ENCODE results near the gene TEX35.

The TEX35 gene

DNA sequence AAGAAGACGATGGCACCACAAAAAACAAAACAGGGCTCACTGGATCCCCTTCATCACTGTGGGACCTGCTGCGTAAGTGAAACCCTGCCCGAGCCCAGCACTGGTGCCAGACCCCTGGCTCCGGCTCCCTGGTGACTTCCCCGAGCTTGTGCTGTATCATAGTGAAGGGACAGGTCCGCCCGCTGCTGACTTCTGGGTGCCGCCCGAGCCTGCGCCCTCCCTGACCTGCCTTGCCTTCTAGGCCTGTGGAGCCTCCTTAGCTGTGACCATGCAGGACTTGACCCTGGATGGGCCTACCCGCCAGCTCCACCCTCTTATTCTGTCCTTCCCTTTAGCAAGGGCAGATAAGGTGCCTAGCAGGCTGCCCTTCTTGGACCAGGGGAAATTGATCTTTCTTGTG is 7.9 kb downstream of the TEX35 start:
- DNase-seq (ENCODE audit: low read depth): no peak

DNA sequence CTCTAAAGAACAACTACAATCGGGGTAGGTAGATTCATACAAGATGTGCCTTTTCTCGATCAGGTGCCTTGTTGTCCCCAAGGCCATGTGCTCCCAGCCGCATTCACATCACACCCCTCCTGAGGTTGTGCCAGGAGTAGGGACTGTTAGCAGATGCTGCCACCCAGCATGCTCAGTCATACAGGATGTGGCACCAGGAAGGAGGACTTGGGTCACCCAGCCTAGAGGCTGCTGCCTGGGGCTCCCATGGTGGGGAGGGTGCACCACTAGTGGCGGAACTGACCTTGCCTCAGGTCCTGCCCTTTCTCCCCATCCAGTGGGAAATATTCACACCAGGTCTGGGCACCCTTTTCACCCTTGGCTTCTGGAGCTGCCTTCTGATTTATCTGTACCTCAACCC is 8.3 kb downstream of the TEX35 start:
- DNase-seq (ENCODE audit: low read depth): no peak

DNA sequence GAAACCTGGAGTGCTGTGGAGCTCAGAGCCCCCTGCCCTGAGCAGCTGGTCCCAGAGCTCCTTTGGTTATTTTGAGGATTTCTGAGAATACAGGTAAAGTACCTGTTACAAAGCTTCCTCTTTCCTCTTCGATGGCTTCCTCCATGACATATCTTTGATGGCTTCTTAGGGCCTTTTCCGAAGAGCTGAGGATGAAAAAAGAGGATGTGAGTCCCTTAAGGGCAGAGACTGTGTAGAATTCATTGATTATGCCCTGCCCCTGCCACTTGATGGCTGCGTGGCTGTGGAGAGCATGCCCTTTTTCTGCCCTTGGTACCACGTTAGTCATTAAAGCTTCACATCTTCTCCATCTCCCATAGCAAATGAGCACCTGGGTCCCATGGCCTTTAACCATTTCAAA is 14.2 kb downstream of the TEX35 start:
- no peak for DNase-seq (ENCODE audit: low read depth)

DNA sequence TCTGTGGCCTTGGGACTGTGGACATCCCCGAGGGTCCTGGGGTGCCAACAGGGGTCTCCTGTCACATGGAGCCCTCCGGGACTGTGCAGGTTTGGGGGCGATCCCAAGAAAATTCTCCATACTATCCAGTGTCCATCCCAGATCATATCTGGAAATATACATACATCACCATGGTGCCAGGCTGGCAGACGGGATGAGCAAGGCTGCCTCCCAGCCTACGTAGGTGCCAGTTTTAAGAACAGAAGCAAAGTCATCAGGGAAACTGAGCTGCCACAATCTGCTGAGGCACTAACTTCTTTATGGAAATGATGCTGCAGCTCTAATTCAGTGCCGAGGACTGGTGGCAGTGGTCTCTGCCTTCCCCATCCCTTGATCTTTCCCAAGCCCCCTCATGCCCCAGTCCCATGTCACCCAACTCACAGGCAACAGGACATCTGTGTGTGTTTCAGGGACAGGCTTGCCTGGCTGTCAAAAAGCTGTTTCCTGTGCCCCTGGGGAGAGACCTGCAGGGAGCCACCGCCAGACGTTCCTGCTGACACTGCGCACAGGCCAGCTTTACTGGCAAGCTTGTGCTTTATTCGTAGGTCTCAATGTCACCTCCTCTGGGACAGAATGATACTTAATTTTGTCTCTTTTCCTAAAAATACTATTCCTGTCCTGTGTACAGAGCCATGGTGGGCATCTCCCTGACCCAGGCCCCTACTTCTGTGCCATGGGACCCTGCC is 15.5 kb downstream of the TEX35 start:
- DNase-seq (ENCODE audit: low read depth): no peak

DNA sequence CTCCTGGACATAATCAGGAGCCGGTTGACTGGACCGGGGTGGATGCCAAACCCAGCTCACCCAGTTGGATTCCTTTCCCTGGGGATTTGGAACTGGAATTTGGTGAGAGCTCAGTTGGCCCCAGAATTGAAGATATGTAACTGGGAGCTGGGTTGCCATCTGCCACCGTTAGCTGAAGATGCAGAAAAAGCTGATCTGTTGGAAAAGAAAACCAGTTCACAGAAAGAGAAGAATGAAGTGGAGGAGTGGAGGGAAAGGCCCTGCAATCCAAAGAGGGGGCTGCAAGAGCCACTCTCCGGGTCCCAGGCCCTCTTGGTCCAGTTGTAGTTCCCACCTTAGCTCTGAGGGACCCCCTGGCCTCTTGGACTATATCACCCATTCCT is 16.0 kb downstream of the TEX35 start:
- DNase-seq (ENCODE audit: low read depth): no peak

DNA sequence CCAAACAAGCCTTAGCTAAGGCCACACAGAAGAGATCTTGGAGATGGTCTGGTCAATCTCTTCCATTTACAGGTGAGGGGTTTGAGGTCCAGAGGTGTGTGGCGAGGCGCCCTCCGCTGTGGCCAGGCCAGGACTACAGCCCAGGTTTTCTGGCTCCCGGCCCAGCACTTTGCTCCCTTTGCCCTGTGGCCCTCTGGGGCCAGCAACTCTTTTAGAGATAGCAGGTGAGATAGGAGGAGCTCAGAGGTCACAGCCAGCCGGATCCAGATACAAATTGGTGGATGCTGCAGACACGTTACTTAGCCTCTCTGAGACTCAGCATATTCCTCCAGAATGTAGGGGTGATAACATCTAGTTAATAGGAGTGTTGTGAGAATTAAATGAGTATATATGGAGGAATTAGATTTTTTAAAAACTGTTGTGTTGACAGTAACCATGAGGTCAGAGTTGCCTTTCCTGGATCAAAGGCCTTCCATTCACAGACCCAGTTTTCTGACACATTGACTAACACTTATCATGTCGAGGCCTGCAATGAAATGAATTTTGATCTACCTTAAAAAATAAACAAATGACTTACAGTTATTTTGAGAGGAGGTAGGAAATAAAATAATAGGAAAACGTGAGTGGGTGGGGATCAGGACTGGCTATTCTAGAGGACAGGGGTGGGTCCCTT is 16.6 kb downstream of the TEX35 start:
- DNase-seq (ENCODE audit: low read depth): no peak

DNA sequence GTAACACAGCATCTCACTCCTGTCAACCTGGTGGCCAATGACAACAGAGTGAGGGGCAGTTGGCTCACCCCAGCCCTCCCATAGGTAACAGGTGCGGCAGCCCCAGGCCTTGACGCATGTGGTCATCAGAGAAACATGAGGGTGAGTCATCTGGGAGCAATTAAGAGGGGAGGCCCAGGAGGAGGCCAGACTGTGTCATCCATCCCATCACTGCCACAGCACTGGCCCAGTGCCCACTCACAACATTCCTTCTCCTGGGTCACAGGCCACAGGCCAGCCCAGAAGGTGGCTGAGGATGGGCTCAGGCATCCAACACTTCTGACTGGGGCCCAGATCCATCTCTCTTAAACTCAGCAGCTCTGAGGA is 17.1 kb downstream of the TEX35 start:
- no peak for DNase-seq (ENCODE audit: low read depth)

DNA sequence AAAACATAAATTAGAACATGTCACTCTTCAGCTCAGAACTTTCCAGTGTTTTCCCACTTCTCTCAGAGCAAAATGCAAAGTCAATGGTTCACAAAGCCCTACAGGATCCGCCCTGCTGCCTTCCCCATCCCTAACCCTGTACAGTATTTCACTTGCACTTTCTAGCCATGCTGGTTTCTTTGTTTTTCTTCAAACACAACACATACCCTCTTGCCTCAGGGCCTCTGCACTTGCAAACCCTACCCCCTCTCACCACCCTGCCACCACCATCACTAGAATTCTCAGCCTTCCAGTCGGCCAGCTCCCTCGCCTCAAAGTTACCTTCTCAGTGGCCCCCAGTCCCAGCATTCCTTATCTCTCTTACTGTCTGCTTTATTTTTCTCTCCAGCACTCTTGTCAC is 17.6 kb downstream of the TEX35 start:
- no peak for DNase-seq (ENCODE audit: low read depth)

DNA sequence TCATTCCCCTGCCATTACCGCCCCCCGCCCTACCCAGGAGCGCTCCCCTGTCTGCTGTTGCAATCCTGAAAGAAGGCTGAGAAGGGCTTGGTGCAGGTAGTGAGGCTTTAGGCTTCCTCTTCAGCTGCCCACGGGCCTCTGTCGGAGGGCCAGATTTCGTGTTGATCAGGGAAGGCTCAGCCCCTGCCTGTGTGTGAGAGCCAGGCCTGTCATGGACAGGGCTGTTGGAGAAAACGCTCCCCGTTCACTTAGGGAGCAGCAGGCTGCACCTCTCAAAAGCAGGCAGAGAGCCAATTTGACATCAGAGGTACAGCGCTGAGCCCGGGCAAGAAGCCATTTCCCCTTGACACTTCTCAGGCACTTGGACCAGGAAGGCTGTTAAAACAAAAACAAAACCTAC is 19.0 kb downstream of the TEX35 start:
- DNase-seq (ENCODE audit: low read depth): no peak

DNA sequence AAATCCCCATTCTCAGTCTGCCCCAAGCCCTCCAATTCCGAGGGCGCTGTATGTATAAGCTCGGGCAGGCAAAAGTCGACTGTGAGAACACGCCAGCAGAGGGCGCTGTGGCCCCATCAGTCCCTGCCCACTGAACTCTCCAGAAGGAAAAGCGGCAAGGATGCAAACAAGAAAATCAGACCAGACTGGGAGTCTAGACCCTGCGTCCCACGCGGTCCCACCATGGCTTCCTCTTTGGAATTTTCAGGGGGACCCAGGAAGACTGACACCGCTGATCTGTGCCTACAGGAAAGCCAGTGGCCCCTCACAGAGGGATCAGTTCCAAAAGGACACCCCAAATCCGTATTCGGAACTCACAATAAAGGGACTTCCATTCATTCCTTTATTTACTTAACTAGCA is 19.5 kb downstream of the TEX35 start:
- peak; percentile 12 for DNase-seq (ENCODE audit: low read depth)

DNA sequence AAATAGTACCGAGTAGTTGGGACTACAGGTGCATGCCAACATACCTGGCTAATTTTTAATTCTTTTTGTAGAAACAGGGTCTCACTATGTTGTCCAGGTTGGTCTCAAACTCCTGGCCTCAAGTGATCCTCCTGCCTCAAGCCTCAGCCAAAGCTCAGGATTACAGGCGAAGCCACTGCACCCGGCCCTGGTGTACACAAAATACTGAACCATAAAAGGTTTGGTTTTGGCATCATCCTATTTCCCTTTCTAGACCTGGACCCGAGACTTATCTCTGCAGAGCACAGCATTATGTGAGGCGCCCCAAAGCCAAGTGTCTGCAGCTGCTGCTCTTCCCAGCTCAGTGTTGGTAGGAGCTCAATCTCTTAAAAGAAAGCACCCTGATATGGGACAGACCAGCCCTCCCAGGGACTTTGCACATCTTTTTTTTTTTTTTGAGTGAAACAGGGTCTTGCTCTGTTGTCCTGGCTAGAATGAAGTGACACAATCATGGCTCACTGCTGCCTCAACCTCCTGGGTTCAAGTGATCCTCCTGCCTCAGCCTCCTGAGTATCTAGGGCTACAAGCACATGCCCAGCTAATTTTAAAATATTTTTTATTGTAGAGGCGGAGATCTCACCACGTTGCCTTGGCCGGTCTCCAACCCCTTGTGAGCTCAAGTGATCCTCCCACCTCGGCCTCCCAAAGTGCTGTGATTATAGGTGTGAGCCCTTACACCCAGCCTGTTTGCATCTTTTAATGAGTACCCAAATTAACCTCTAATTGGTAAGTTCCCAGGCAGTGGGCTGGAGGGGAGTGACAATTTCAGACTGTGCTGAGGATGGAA is 20.4 kb downstream of the TEX35 start:
- DNase-seq (ENCODE audit: low read depth): no peak

DNA sequence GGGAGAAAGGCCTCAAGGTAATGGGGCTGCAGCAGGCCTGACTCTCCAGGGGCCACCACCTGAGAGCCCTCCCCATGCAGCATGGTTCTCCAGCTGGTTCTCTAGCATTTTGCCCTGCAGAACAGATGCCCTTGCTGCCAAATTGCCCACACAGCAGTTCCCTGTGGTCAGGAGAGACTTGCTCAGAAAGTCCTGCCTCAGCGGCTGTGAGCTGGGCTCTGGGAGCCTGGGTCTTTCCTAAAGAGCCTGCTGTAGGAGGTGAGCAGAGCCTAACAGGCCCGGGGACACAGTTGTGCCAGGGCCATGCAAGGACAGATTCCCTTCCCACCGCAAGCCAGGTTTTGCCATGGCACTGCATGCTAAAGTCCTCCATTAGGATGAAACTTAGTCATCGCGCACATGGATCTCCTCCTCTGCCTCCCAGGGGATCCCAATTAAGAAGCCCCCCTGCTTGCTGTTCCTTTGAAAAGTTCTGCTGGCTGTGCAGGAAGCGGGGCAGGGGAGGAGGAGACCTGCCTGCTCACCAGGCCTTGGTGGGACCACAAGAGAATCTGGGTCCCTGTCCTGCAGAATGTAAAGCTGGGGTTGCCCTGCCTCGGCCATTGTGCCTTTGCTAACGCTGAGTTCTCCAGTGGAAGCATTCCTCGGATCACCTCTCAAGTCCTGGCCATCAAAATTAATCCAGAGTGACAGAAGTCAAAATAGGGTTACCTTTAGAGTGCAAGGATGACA is 21.4 kb downstream of the TEX35 start:
- no peak for DNase-seq (ENCODE audit: low read depth)

DNA sequence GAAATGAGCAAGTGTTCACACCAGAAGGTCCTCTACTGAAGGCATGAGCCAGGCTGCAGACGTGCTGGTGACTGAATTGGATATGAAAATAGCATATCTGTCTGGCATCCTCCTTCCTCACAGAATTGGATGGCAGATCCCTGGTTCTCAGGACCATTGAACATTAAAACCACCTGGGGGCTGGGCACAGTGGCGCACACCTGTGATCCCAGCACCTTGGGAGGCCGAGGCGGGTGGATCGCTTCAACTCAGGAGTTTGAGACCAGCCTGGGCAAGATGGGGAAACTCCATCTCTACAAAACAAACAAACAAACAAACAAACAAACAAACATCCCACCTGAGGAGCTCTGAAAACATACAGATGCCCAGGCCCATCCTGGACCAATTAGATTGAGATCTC is 23.4 kb downstream of the TEX35 start:
- DNase-seq (ENCODE audit: low read depth): no peak

DNA sequence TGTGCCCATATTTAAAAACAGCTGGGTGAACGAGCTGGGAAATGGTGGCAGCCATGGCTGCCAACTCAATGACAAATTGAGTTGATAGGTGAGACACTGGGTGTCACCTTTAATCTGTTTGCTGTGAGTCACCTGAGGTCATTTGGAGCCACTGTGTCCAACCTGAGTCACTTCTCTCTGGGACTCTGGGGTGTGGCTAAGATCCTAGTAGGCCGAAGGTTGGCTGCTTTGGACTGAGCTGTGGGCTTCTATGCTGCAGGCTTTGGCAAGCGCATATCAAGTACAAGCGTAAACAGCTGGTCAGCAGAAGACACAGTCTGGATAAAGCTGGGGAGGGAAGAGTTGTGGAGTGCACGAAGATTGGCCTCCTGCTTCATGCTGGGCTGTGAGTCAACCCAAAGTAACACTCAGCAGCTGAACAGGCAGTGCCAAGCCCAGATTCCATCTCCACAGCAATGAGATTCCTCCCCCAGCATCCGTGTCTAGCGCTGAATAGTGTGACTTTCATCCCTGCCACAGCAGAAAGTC is 24.0 kb downstream of the TEX35 start:
- DNase-seq (ENCODE audit: low read depth): no peak

DNA sequence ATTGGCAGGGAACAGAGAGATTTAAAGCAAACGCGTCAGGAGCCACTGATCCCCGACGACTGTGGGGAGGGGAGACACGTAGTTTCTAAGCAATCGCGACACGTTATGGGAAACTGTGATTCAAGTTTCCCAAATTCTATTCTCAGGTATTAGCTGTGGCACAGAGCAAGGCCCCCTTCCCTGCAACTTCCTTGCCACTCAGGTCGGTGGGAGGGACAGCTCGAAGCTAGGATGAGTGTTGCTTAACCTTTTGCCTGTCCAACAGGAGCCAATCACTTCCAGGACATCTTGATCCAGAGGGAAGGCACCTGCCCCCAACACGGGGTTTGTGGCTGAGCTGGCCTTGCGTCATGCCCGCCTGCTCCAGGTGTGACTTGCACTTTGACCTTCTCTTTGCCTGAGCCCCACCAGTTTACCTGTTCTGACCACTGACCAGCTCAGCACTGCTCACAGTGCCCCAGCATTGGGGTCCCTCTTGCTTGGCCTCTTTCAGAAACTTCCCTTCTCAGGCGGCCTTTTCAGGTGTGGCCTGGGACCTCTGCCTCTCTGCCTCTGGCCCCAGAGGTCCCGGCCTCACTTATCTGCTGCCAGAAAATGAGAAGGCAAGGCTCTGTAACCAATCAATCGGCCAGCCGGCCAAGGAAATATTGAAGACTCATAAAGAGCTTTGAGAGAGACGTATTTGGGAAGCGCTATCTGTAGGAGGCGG is 24.6 kb downstream of the TEX35 start:
- no peak for DNase-seq (ENCODE audit: low read depth)

DNA sequence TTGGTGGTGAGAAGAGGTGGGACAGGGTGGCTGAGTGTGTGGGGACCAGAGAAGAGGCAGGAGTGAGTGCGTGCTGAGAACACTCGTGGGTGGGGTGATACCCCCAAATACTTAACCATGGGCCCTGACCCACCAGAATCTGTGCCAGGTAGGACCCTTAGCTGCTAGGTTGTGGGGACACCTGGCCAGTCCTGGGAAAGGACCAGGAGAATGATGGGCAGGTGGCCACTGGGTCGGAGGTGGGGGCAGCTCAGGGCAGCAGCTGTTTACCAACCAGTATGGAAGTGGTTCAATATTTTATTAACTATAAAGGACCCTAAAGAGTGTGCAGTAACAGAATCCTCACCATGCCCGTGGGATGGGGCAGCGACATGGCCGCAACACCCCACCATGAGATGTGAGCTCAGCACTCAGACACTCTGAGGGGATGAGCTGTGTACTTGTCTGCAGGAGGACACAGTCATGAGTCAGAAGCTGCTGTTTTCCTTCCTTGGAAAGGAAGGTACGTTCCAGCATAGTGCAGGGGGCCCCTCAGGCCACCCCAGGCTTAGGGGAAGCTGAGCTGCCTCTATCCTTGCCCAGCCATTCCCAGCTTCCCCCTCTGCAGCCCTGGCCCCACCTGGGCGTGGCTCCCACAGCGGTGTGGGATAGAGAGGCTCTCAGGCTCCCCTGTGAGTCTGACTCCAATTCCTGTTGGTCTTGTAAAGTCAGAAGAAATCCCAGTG is 25.4 kb downstream of the TEX35 start:
- DNase-seq (ENCODE audit: low read depth): no peak

DNA sequence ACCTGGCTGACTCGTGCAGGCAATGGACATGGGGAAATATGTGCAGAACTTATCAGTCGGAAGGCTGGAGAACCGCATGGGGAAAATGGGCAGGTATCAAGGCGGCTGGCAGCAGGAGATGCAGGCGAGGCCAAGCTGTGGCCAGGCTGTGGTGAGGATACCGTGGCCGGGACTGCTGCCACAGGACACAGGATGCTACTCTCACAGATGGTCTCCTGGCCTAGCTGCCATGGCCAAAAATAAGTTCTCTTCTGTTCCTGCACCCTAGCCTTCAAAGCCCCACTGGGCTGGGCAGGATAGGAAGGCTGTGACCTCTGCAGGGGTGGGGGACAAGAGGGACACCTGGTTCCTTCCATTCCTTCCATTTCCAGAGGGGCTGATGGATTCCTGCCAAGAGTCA is 26.4 kb downstream of the TEX35 start:
- no peak for DNase-seq (ENCODE audit: low read depth)

DNA sequence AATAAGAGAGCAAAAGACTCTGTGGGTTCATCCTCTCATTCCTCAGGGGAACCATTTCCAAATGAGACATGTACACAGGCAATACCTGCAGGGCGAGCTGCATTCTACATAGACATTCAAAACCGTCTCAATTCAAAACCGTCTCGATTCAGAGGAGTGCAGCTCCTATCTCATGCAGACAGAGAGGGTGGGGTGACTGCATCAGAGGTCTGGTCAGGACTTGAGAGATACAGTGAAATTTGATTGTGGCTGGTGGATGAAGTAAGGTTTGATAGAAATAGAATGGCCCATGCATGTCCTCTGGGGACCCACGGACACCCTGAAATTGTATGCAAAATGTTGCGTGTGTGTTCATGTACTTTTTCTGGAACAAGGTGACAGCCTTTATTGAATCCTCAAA is 27.3 kb downstream of the TEX35 start:
- no peak for DNase-seq (ENCODE audit: low read depth)

DNA sequence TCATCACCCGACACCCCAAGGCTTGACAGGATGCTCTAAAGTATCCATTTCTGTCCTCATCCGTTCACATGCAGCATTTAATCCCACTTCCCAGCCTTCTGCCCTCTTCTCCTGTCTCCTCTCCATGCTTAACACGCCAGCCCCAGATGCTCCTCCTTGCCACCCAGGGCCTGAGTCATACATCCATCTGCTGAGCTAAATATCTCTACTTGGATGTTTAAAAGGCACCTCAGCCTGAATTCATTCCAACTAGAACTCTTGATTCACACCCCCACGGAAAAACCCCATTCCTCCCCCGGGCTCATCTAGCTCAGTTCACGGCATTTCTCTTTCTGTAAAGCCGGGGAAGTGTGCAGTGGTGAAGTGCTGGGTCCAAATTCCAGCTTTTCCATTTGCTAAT is 27.7 kb downstream of the TEX35 start:
- DNase-seq (ENCODE audit: low read depth): no peak

DNA sequence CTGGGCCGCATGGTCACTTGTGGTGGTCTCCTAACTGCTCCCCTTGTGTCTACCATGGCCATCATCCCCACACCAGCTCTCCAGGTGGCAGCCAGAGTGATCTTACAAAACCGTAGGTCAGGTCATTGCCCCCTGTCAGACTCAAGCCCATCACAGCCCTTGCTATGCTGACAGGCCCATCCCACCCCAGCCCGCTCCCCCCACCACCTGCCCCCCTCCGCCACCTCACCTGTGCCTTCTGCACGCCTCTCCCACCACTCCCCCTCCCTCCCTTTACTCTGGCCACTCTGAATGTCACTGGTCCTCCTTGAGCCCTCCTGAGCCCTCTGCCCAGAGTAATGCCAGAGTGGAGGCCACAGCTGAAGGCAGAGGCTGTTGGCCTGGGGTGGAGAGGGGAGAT is 28.5 kb downstream of the TEX35 start:
- no peak for DNase-seq (ENCODE audit: low read depth)
